Activated CD4-positive, alpha-beta T cell treated with anti-CD3 and anti-CD28 coated beads, Interleukin-2, amount 50 U/mL, for 48 hours (primary cell): Measurements from ENCODE around the gene COA8.

Experiments used
- DNase-seq, 2 experiments: peaks; one replicate each; pipeline ENCODE4 v3.0.0-alpha.2; 2020

The COA8 gene

DNA sequence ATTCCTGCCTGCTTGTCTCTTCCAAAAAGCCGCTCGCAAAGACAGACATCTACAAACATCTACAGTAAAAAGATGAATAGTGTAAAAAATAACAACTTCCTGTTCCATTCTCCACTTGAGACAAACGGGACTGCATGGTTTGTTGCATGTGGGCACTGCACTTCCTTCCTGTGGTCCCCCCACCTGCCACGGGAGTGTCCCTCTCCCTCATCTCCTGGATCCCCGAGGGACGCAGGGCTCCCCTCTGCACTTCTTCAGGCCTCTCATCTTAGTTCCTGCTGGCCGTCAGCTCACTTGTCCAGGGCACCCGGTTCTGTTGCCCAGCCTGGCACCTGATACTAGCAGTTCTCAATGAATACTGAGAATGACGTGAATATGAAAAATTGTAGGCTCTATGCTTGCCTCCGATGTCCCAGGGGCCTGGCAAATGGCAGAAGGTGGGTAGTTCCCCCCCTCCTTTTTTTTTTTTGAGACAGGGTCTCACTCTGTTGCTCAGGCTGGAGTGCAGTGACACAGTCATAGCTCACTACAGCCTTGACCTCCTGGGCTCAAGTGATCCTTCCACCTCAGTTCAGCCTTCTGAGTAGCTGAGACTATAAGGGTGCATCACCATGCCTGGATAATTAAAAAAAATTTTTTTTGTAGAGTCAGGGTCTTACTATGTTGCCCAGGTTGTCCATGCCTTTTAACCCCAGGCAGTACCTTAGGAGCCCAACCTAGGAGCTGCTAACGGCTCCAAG, 62.8 kb downstream of the COA8 start:
- DNase-seq = peak; percentile 24 to 33

DNA sequence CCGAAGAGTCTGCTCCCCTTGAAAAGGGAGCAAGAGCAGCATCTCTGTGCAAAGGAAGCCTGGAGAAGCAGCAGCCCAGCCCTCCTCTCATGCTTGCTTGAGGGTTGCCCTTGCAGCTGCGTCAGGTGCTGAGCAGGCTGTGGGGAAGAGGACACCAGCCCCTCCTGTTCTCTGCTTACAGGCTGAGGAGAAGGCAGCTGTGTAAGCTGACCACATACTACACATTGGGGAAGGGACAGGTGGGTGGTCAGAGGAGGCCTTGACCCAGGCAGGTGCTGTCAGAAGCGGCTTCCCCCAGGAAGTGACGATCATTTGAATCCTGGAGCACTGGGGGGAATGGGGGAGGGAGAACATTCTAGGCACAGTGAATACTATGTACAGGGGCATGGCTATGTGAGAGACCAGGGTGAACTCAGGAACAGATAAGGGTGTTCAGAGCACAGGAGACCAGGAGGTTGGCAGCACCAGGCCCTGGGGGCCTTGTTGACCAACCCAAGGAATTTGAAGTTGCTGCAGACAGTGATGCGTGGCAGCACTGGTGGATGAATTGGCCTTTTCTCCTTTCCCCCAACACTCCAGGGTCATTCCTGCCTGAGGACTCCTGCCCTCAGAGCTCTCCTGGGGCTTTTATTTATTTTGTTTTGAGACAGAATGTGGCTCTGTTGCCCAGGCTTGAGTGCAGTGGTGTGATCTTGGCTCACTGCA, 63.5 kb downstream of the COA8 start:
- no peak for DNase-seq

DNA sequence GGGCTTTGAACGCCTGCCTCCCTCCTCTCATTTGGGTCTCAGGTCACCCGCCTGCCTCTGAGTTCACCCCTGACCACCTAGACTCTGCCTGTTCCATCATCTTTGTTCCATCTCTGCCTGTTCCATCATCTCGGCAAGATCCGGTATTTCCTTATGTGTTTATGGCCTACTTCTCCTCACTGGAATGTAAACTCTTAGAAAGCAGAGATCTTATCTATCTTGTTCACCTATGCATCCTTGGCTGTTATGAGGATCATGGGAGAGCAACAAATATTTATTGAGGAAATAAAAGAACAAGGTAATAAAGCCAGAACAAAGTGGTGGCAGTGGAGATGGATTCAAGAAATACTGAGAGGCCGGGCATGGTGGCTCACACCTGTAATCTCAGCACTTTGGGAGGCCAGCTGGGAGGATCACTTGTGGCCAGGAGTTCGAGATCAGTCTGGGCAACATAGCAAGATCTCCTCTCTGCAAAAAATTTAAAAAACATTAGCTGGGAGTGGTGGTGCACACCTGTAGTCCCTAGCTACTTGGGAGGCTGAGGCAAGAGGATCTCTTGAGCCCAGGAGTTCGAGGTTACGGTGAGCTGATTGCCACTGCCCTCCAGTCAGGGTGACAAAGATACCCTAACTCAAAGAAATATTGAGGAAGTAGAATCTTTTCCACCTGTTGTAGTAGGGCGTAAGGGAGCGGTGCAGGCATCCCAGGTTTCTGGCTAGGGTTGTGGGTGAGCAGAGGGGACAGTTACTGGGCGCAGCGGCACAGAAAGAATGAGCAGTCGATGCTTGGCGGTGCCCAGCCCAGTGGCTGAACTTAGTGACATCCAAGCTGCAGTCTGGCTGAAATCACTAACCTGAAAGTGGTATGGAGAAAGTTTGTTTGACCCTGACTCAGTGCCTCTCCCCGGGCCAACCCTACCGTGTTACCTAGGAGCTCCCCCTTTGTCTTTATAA, 64.6 kb downstream of the COA8 start:
- no peak for DNase-seq

DNA sequence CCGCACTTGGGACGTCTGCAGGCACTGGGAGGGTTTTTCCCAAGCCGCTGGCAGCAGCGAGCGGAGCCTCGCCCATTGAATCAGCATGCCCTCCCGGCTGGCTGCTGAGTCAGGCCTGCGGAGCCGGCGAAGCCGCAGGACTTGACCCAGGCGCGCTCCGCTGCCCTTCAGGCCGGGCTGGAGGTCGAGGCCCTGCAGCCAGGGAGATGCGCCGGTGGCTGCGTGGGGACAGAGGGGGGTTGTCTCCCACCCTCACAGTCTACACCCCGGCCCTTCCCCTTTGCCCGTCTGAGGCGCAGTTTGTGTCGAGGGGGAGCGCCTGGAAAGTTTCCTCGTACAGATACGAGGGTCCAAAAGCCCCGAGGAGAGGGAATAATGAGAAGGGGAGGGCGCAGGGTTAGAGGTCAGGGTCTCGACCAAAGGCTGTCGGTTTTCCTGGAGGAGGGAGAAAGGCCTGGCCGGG, 65.5 kb downstream of the COA8 start:
- DNase-seq = peak; percentile 33 to 39

DNA sequence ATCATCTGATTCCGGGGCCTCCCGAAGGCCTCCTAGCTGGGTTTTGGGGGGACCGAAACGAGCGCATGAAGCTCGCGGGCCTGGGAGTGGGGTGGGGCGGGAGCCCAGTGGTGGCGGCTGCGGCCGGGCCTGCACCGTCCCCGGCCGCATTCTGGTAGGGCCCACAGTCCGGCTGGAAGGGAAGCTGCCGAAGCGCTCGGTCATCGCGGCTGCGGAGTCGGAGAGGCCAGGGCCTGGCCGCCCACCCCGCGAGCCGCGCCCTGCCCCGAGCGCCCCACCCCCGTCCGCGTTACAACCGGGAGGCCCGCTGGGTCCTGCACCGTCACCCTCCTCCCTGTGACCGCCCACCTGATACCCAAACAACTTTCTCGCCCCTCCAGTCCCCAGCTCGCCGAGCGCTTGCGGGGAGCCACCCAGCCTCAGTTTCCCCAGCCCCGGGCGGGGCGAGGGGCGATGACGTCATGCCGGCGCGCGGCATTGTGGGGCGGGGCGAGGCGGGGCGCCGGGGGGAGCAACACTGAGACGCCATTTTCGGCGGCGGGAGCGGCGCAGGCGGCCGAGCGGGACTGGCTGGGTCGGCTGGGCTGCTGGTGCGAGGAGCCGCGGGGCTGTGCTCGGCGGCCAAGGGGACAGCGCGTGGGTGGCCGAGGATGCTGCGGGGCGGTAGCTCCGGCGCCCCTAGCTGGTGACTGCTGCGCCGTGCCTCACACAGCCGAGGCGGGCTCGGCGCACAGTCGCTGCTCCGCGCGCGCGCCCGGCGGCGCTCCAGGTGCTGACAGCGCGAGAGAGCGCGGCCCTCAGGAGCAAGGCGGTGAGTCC, 66.1 kb downstream of the COA8 start, which contains the start of gene KLC1:
KLC1 (plus strand) TSS at position 528 of the 819 bp plus-strand sequence. CDS start 25,354 bp downstream, outside the sequence.
- DNase-seq = peak; percentile 84 to 87

DNA sequence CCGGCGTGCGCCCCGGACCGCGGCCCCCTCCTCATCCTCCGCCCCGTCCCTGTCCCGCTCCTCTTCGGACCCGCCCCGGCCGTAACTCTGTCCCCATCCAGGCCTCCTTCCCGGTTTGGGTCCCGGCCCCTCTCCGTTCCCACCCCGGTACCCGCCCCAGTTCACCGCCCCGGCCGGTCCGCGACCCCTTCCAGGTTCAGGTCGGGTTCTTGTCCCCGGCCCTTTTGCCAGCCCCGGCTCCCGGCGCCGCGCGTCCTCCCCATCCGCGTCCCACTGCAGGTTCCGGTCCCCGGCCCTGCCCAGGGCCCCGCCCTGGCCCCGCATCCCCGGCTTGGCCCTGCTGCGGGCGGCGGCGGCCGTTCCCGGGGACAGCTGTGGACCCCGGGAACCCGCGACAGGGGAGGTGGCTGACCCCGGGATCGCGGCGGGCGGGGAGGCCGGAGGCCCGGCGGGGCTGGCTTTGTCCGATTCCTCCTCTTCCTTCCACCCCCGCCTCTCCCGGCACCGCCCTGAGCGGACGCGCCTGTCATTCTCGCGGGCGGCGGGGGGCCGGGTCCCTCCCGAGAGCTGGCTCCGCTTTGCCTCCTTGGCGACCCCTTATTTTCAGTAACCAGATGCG, 66.9 kb downstream of the COA8 start:
- DNase-seq = peak; percentile 60 to 67

DNA sequence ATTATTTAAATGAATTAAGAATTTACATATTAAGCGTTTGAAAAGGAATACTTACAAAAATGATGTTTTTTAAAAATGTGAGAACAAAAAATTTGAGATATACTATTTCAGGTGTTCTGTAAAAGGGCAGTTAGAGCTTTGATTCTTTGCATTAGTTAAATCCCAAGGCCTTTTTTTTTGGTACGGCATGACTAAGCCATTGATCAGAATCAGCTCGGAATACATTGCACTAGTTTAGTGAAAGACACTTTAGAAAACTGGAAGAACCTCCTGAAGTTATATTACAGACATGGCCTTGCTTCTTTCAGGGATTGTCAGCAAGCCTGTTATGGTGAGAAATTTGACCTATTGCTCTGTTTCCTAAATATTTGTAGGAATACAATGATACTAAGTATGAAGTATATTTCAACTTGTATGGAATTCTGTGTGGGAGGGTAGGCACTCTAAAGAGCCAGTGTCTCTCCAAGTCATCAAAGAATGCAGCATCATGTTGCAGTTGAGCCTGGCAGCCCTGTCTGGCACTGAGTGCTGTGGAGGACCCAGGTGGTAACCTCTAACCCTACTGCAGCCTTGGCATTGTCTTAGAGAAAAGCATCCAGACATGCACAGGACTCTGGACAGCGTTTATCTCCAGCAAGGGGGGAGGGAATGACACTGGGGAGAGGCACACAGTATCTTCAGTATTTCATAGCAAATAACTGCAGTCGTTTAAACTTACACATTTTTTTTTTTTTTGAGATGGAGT, 67.8 kb downstream of the COA8 start:
- DNase-seq = no peak

DNA sequence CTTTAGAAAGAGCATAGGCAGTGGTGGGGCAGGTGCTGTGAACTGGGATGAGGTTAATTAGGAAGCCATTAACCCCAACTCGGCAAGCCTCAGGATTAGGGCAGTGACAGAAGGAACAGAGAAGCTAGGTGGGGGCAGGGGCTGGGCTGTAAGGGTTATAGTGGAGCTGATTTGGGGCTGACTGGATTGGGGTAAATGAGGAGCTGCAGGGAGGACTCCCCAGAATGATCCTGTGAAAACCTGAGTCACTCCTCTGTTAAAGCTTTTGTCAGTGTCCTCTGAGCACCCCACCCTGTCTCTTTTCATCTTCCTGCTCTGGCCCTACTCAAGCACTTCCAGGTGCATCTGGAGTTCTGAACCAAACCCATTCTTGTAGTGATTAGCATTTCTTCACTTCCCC, 70.6 kb downstream of the COA8 start:
- no peak for DNase-seq

DNA sequence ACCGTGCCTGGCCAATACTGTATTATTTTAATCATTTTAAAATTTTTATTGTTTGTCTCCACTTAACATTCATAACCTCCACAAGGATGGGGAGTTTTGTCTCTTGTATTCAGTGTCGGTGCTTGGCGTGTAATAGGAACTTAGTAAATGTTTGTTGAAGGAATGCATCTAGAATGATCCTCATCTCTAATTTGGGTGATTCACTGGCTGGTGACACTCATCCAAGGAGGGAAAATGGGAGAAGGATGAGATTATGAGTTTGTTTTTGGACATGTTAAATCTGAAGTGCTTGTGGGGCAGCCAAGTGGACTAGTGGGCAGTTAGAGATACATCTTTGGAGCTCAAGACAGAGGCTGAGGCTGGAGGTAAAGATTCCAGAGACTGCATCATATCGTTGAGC, 71.4 kb downstream of the COA8 start:
- no peak for DNase-seq

DNA sequence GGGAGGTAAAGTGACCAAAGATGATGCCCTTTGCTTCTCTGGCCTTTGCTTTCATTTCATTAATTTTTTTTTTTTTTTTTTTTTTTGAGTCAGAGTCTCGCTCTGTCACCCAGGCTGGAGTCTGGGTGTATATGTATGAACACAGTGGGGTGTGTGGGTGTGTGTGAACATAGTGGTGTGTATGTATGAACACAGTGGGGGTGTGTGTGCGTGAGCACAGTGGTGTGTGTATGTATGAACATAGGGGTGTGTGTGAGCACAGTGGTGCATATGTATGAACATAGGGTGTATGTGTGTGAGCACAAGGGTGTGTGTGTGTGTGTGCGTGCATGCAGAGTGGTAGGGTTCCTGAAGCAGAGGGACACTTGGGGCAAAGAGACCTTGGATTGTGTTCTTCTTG, 75.8 kb downstream of the COA8 start:
- no peak for DNase-seq
